A673 (cell line): ENCODE data around the gene ITGA1.

Experiments used
- CTCF ChIP-seq: fragments of 300-800, 200-600 bp; sonication (generic); conservative IDR thresholded peaks from 2 replicates; pipeline ENCODE4 v1.5.1; 2017; ENCODE audit warnings: low read depth, mild to moderate bottlenecking, antibody characterized with exemption, low read length, moderate library complexity, mixed read lengths
- EZH2 ChIP-seq: fragments of 200-600 bp; sonication (generic); IDR thresholded peaks from 2 replicates; pipeline ENCODE4 v1.6.1; 2017; ENCODE audit warnings: borderline replicate concordance, low read depth, mild to moderate bottlenecking, mixed read lengths, antibody characterized with exemption, low read length; ENCODE audit not compliant: poor library complexity, severe bottlenecking

DNA sequence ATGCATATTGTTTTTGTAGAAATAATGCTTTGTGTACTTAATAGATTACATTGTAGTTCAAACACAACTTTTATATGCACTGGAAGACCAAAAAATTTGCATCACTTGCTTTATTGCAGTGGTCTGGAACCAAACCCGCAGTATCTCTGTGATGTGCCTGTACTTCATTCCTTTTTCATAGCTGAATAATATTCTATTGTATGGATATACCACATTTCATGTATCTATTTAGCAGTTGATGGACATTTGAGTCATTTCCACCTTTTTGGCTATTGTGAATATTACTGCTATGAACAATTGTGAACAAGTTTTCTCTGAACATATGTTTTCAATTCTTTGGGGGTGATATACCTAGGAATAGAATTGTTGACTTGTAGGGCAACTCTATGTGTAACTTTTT is 40.1 kb downstream of the ITGA1 start:
- no peak for TF ChIP-seq CTCF
- no peak for TF ChIP-seq EZH2
